ENCODE data around the gene HAND1. TPM values are rescaled to one million over a fixed set of nuclear protein-coding genes. Genes with fewer than 3 reads are reported as not detected.

The HAND1 gene
- total RNA-seq, 1 donor from 2014 or later: not detected

DNA sequence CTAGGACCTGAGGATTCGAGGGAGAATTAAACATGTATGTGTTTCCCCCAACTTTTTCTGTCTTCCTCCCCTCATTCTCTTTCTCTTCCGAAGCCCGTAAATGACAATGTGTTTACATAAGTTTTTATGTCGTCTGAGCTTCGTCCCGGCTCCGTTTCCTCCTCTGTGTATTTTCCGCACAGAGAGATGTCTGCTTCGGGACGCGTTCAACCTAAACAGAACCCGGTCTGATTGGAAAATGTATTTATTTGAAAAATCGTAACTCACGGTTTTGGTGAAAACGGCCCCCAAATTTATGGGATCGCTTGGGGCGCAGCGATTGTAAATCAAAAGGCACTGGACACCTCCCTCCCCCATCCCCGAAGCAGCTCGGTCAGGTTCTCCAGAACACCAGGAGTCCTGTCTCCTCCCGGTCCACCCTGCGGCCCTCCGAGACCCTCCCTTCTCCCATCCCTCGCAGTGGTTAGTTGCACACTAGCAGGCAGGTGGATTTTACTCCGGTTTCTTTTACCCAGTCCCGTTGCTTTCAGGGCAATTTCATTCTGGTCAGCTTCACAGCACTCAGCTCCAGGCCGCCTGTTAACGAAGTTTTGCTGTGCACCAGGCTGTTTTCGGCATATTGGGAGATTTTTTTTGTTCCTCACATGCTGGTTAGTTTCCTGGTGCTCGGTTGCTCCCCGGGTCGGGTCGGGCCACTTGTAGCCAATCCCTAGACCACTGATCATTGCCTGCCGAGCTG is 5.8 kb upstream of the HAND1 start:
- Mint-ChIP-seq H3K27me3 (ENCODE audit: low read depth) (peaks cover 88% of the 10 kb centered on the region), H3K4me3 (ENCODE audit: unreplicated experiment) (no peak overlapping the region), H3K9me3 (ENCODE audit: low read depth) (no peaks in the 10 kb centered on the region), H3K36me3 (ENCODE audit: low read depth) (no peaks in the 10 kb centered on the region), H3K27ac (ENCODE audit: unreplicated experiment) (no peak overlapping the region), H3K4me1 (ENCODE audit: low read depth) (peaks cover 7% of the 10 kb centered on the region)
- no peak for DNase-seq (ENCODE audit: low spot score)
- TF ChIP-seq, protein P1, sequence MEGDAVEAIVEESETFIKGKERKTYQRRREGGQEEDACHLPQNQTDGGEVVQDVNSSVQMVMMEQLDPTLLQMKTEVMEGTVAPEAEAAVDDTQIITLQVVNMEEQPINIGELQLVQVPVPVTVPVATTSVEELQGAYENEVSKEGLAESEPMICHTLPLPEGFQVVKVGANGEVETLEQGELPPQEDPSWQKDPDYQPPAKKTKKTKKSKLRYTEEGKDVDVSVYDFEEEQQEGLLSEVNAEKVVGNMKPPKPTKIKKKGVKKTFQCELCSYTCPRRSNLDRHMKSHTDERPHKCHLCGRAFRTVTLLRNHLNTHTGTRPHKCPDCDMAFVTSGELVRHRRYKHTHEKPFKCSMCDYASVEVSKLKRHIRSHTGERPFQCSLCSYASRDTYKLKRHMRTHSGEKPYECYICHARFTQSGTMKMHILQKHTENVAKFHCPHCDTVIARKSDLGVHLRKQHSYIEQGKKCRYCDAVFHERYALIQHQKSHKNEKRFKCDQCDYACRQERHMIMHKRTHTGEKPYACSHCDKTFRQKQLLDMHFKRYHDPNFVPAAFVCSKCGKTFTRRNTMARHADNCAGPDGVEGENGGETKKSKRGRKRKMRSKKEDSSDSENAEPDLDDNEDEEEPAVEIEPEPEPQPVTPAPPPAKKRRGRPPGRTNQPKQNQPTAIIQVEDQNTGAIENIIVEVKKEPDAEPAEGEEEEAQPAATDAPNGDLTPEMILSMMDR (IDR thresholded peaks at IDR 0.05): no peak

DNA sequence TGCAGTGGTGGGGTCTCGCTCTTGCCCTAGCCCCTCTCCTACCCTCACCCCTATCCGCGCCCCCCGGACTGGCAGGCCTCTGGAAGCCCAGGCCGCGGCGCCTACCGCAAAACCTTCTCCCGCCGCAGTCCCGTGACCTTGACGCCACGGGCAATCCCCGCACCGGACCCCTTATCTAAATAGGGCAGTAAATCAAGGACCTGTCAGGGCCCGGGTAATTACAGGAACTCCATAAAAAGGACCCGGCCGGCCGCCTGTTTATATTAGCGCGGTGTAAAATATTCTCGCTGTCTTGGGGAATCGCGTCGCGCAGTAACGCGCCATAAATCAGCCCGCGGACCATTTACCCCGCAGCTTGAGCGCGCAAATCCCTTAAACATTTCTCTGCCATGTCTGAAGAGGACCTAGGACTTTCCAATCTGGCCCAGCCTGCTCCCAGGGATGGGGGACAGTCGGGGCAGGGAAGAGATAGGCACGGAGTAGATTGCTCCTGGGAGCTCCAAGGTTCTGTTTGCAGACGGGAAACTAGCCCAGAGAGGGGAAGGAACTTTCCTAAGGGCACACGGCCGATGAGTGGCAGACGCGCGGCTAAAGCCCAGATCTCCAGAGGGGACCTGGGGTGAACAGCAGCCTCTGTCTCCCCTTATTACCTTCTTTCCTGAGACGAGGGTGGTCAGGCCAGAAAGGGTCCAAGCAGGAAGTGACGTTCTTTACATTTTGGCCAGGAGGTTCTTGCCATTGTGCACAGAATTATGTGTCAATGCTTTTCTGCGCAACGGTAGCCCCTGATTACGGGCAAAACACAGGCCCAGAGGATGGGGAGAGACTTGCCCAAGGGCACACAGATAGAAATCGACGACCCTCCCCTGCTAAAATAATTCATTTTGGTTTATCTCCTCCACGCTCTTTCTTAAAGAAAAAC is 4.8 kb upstream of the HAND1 start:
- H3K27ac Mint-ChIP-seq (ENCODE audit: unreplicated experiment): no peak overlapping the region

GRCh38 chr5:154481584-154482381 is 3.8 kb upstream of the HAND1 start:
- Mint-ChIP-seq H3K4me3 (ENCODE audit: unreplicated experiment) (no peak overlapping the region), H3K4me1 (ENCODE audit: low read depth) (peaks cover 18% of the 10 kb centered on the region), H3K36me3 (ENCODE audit: low read depth) (no peaks in the 10 kb centered on the region), H3K9me3 (ENCODE audit: low read depth) (no peaks in the 10 kb centered on the region), H3K27ac (ENCODE audit: unreplicated experiment) (no peak overlapping the region), H3K27me3 (ENCODE audit: low read depth) (peaks cover 91% of the 10 kb centered on the region)
- DNase-seq (ENCODE audit: low spot score): no peak
- TF ChIP-seq, protein P1 (IDR thresholded peaks at IDR 0.05): no peak

More for the DNA sequence above, 4.8 kb upstream of the HAND1 start:
- Mint-ChIP-seq H3K36me3 (ENCODE audit: low read depth) (no peaks in the 10 kb centered on the region), H3K4me3 (ENCODE audit: unreplicated experiment) (no peak overlapping the region), H3K9me3 (ENCODE audit: low read depth) (no peaks in the 10 kb centered on the region), H3K27me3 (ENCODE audit: low read depth) (peaks cover 91% of the 10 kb centered on the region), H3K4me1 (ENCODE audit: low read depth) (peaks cover 10% of the 10 kb centered on the region)
- DNase-seq (ENCODE audit: low spot score): no peak
- TF ChIP-seq, protein P1 (IDR thresholded peaks at IDR 0.05): no peak

GRCh38 chr5:154480847-154481246 is 2.8 kb upstream of the HAND1 start:
- no peaks in the 10 kb centered on the region for H3K36me3 Mint-ChIP-seq (ENCODE audit: low read depth)
- H3K4me1 Mint-ChIP-seq (ENCODE audit: low read depth): peaks cover 23% of the 10 kb centered on the region
- no peaks in the 10 kb centered on the region for H3K9me3 Mint-ChIP-seq (ENCODE audit: low read depth)
- H3K27me3 Mint-ChIP-seq (ENCODE audit: low read depth): peaks cover 91% of the 10 kb centered on the region
- no peak overlapping the region for H3K4me3 Mint-ChIP-seq (ENCODE audit: unreplicated experiment)
- no peak for DNase-seq (ENCODE audit: low spot score)
- TF ChIP-seq, protein P1 (IDR thresholded peaks at IDR 0.05): no peak
- H3K27ac Mint-ChIP-seq (ENCODE audit: unreplicated experiment): no peak overlapping the region
